Transverse colon (tissue), 4 donors: ENCODE measurements around the gene ITGB1. TPM values are rescaled to one million over a fixed set of nuclear protein-coding genes. Genes with fewer than 3 reads are reported as not detected.
A peak's percentile ranks its signal among the peaks of the same experiment; 100 is the strongest.

Experiments used
- DNase-seq: peaks from one replicate; pipeline ENCODE4 v3.0.0-alpha.2; 2019
- H3K27ac ChIP-seq, 4 donors: fragments of 200-600 bp; sonication (generic); 2 replicates each; pipeline ENCODE4 v1.5.1; 2016 to 2018; ENCODE audit warnings: inconsistent platforms in 4 of 4
- H3K27me3 ChIP-seq: fragments of 200-600 bp; sonication (generic); 2 replicates; pipeline ENCODE4 v1.5.1; 2017; ENCODE audit warnings: inconsistent platforms
- H3K36me3 ChIP-seq, 4 donors: fragments of 200-600 bp; sonication (generic); 2 replicates each; pipeline ENCODE4 v1.5.1; 2017 to 2019; ENCODE audit warnings: inconsistent platforms in 4 of 4
- H3K4me1 ChIP-seq, 4 donors: fragments of 200-600 bp; sonication (generic); 2 replicates each; pipeline ENCODE4 v1.5.1; 2017 to 2020; ENCODE audit warnings: inconsistent platforms in 4 of 4
- H3K4me3 ChIP-seq, 4 donors: fragments of 200-600 bp; sonication (generic); 1 replicate in 1 of 4; 2 replicates in 3 of 4; pipeline versions ENCODE4 v1.5.1 to v1.6.1; 2017 to 2019; ENCODE audit warnings: inconsistent platforms in 4 of 4
- H3K9me3 ChIP-seq, 2 donors: fragments of 200-600 bp; sonication (generic); 2 replicates each; pipeline ENCODE4 v1.5.1; 2017 to 2019; ENCODE audit warnings: inconsistent platforms in 2 of 2
- CTCF ChIP-seq, 5 experiments: fragments of 200-600 bp in 3 of 5; fragments of 450-650 bp in 2 of 5; sonication (generic) in 3 of 5; IDR thresholded peaks; 1 replicate in 2 of 5; 2 replicates in 3 of 5; pipeline ENCODE4 v1.5.1; 2016 to 2017; ENCODE audit warnings: antibody characterized with exemption in 5 of 5, inconsistent platforms in 3 of 5, mild to moderate bottlenecking in 2 of 5, moderate library complexity in 1 of 5
- EP300 ChIP-seq: sonication (generic); formaldehyde crosslinking; IDR thresholded peaks from one replicate; pipeline ENCODE4 v1.6.1; 2017; ENCODE audit warnings: antibody characterized with exemption, low read depth
- POLR2A ChIP-seq: fragments of 450-650 bp; IDR thresholded peaks from one replicate; pipeline ENCODE4 v1.6.1; 2016; ENCODE audit warnings: antibody characterized with exemption, mild to moderate bottlenecking, moderate library complexity
- POLR2AphosphoS5 ChIP-seq, 3 donors: sonication (generic); formaldehyde crosslinking; IDR thresholded peaks; one replicate each; pipeline ENCODE4 v1.6.1; 2016; ENCODE audit warnings: antibody characterized with exemption in 3 of 3
- WGBS, 2 donors: methylation state at CpG; one replicate each; pipeline ENCODE4 v1.1.5; 2018; ENCODE audit warnings: low coverage in 1 of 2; 5-methylcytosine and 5-hydroxymethylcytosine counted together
- in situ Hi-C, 4 donors: fragments of 200-750 bp; cut with MboI; loops; one replicate each; pipeline versions ENCODE4 v1.15.0 to v1.15.1; 2017; ENCODE audit warnings: low sequenced_read_pairs in 3 of 4, low pct_ligation_motif_present in 1 of 4, low pct_unique_long_range_greater_than_20kb in 1 of 4
- intact Hi-C: fragments of 100-400 bp; cut with DNase I; formaldehyde crosslinking; loops from one replicate; pipeline ENCODE4 v1.15.1; 2023; ENCODE audit warnings: low total_unique reads
- total RNA-seq, 4 donors: library from RNA; depleted of rRNA; stranded (reverse); fragments of >200 nt; gene quantifications; one replicate each; pipeline ENCODE4 v1.1.0, GENCODE V29; 2016

The ITGB1 gene
- total RNA-seq, 4 donors from 2014 or later, result 135 to 362 (median 252) TPM

- no peak for DNase-seq
- in situ Hi-C loops, result no loop called here
- WGBS, 2 donors, result 34 to 43% methylated on average over 2 of the region's 2 CpGs
- H3K9me3 ChIP-seq, result no peaks in the 10 kb centered on the region
- H3K4me3 ChIP-seq, result peak overlapping the region in 1 of 4 donors; percentile 11
- peak overlapping the region; percentile 69 to 84 (median 80) for H3K27ac ChIP-seq
- intact Hi-C loops, result no loop called here
- H3K4me1 ChIP-seq, result peaks cover 0 to 35% (median 16%) of the 10 kb centered on the region in 4 donors
- no peak for TF ChIP-seq CTCF (IDR thresholded peaks at IDR 0.05)
- TF ChIP-seq POLR2A, result no peak
- no peak for TF ChIP-seq POLR2AphosphoS5 (IDR thresholded peaks at IDR 0.05)
- no peak for TF ChIP-seq EP300
- no peaks in the 10 kb centered on the region for H3K36me3 ChIP-seq
- H3K27me3 ChIP-seq, result no peaks in the 10 kb centered on the region
Observed at GRCh38 chr10:32970910-32971309, 12.9 kb upstream of the ITGB1 start.

GRCh38 chr10:32964270-32964669 is 6.2 kb upstream of the ITGB1 start:
- Histone ChIP-seq H3K27ac (peak overlapping the region in 1 of 4 donors; percentile 96), H3K4me3 (no peak overlapping the region), H3K36me3 (no peaks in the 10 kb centered on the region), H3K27me3 (no peaks in the 10 kb centered on the region), H3K4me1 (peaks cover 5 to 29% (median 17%) of the 10 kb centered on the region in 4 donors), H3K9me3 (no peaks in the 10 kb centered on the region)
- TF ChIP-seq POLR2A (no peak), EP300 (no peak), CTCF (IDR thresholded peaks at IDR 0.05) (no peak), POLR2AphosphoS5 (IDR thresholded peaks at IDR 0.05) (no peak)
- WGBS, 2 donors, result 88% methylated on average over 3 of the region's 3 CpGs; no CpG with 5 or more reads in 1 of the 2 donors
- intact Hi-C loops (no loop called here), in situ Hi-C loops (no loop called here)
- no peak for DNase-seq

GRCh38 chr10:32963096-32963495 is 5.1 kb upstream of the ITGB1 start:
- Histone ChIP-seq H3K9me3 (no peaks in the 10 kb centered on the region), H3K27me3 (no peaks in the 10 kb centered on the region), H3K27ac (peak overlapping the region; percentile 7 to 99 (median 86)), H3K36me3 (no peaks in the 10 kb centered on the region), H3K4me3 (no peak overlapping the region), H3K4me1 (peaks cover 5 to 31% (median 17%) of the 10 kb centered on the region in 4 donors)
- no peak for DNase-seq
- WGBS, 2 donors, result 64 to 67% methylated on average over 3 of the region's 3 CpGs
- TF ChIP-seq POLR2AphosphoS5 (IDR thresholded peaks at IDR 0.05) (peak in 1 of 3 donors; percentile 39), CTCF (IDR thresholded peaks at IDR 0.05) (no peak)
- intact Hi-C loops, result no loop called here
- in situ Hi-C loops, result no loop called here

GRCh38 chr10:32962521-32962920 is 4.5 kb upstream of the ITGB1 start:
- peaks cover 5 to 31% (median 17%) of the 10 kb centered on the region in 4 donors for H3K4me1 ChIP-seq
- intact Hi-C loops (no loop called here), in situ Hi-C loops (no loop called here)
- peak overlapping the region; percentile 76 to 99 (median 87) for H3K27ac ChIP-seq
- H3K36me3 ChIP-seq, result no peaks in the 10 kb centered on the region
- H3K9me3 ChIP-seq, result no peaks in the 10 kb centered on the region
- H3K4me3 ChIP-seq, result no peak overlapping the region
- TF ChIP-seq POLR2A (no peak), EP300 (no peak), POLR2AphosphoS5 (IDR thresholded peaks at IDR 0.05) (no peak)
- WGBS, 2 donors, result 45 to 63% methylated on average over 4 of the region's 4 CpGs
- DNase-seq, result no peak
- H3K27me3 ChIP-seq, result no peaks in the 10 kb centered on the region

GRCh38 chr10:32961895-32962369 is 3.9 kb upstream of the ITGB1 start:
- Histone ChIP-seq H3K36me3 (no peaks in the 10 kb centered on the region), H3K27me3 (no peaks in the 10 kb centered on the region), H3K4me1 (peaks cover 5 to 31% (median 18%) of the 10 kb centered on the region in 4 donors), H3K4me3 (no peak overlapping the region), H3K27ac (peak overlapping the region; percentile 76 to 99 (median 87)), H3K9me3 (no peaks in the 10 kb centered on the region)
- in situ Hi-C loops, result no loop called here
- TF ChIP-seq POLR2A (no peak), POLR2AphosphoS5 (IDR thresholded peaks at IDR 0.05) (peak; percentile 36 to 69 (median 64)), EP300 (peak; percentile 70), CTCF (IDR thresholded peaks at IDR 0.05) (no peak)
- 33 to 52% methylated on average over 1 to 2 of the region's 2 CpGs for WGBS, 2 donors
- no peak for DNase-seq
- intact Hi-C loops, result no loop called here
